HG03135 (cell line): Measurements from ENCODE around the gene OLFML1.
A peak's percentile ranks its signal among the peaks of the same experiment; 100 is the strongest.

ENCODE experiments used
- ATAC-seq: cut with Tn5 transposase; IDR thresholded peaks from one replicate; pipeline ENCODE4 v1.9.1; 2021; ENCODE audit warnings: mild to moderate bottlenecking, moderate library complexity; ENCODE audit not compliant: unreplicated experiment

Gene OLFML1

DNA sequence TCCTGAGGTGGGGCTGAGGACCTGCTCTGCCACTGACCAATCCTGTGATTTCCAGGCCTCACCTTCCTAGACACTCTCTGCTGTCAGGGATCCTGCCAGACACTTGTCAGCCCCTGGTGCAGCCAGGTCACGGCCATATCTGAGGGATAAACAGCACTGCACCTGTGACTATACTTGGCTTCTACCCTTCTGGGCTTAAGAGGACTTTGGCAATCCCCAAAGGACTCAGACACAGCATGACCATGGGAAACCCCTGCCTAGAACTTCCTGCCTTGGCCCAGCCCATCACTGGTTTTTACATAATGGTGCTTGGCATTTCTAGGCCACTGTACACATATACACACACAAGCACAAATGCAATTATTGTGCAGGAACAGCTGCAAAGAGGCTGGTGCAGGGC lies 11.6 kb upstream of the OLFML1 start:
- peak; percentile 88 for ATAC-seq

DNA sequence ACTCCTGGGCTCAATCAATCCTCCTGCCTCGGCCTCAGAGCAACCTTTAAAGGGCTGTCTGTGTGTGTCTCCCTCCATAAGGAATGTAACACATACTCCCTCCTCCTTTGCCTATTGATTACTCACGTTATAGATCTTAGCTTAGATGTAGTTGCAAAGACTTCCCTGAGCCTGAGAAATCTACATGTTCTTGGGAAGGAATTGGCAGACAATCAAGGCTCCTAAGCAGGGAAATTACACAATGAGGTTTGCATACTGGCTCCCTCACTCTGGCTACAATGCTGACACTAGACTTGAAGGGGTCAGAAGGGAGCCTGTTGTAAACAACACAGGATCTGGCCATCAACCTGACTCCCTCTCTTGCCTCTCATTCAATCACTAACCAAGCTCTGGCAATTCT lies 5.2 kb upstream of the OLFML1 start:
- no peak for ATAC-seq

DNA sequence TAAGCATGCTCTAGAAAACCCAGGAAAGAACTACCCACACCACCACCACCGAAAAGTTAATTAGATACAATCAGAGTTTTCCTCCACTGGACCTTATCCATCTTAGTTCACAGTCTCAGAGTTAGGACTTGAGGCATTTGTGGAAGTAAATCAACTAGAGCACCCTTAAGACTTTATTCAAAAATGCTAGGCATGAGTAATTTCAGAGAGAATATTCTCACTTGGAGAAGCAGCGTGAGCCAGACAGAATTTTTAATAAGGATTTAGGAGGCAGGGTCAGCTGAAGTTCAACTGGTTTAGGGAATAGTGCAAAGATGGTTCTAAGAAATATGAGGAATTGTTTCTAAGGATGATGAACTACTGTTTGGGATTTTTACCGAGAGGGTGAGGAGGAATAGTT lies 1.2 kb upstream of the OLFML1 start:
- no peak for ATAC-seq

DNA sequence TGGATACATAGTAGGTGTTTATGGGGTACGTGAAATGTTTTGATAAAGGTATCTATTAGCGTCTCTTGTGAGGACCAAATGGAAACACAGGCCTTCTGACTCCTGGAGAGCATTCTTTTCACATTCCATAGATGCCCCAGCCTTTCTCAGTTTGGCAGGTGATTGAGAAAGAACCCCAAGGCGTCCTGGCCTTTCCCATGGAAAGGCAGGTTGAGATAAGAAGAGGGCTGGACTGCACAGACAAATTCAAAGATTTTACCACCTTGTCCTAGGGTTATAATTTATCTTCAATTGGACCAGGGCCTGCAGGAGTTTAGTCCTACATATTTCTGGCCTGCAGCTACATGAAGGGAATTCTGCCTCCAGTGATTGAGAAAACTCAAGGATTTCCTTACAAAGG lies 661 bp upstream of the OLFML1 start:
- ATAC-seq: no peak

DNA sequence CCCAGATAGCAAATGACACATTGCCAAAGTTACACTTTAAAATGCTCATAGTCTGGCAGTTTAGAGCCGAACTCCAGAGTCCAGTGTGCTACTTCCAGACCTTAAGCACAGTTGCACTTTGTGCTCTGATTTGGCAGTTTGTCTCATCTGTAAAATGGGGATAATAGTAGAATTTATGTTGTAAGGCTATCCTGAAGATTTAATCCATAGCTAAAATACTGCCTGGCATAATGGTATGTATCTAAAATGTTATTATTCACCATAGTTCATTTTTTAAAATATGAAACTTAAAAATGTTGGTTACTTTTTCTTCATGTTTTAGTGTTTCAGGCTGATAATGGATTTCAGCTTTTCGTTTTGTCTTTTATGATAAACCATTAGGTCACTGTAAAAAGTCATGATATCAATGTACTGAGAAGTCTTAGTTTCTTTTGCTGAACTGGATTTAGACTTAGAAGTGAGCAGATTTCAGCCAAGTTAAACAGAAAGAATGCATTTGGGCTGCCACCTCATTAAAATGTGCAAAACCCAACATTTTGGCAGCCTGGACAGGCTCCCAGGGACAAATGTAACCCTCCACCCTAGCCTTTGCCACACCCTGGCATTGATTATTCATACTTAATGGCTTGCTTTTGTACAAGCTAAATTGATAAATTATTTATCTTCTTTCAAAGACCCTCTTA lies 933 bp downstream of the OLFML1 start:
- no peak for ATAC-seq

DNA sequence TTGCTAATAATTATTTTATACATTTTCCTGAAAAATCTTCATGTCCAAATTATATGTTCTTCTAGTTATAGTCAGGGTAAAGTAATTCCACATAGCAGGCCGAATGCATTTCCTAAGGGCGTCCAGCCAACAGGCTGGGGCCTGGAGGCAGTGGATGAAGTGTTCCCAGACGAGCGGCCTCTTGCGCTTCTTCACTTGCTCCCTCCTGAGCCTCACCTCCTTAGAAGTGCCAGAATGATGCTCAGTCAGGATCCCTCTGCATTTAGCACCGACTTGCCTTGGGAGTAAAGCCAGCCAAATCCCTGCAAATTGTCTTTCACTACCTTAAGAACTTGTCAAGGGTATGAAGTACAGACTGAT lies 1.5 kb downstream of the OLFML1 start:
- ATAC-seq: no peak

DNA sequence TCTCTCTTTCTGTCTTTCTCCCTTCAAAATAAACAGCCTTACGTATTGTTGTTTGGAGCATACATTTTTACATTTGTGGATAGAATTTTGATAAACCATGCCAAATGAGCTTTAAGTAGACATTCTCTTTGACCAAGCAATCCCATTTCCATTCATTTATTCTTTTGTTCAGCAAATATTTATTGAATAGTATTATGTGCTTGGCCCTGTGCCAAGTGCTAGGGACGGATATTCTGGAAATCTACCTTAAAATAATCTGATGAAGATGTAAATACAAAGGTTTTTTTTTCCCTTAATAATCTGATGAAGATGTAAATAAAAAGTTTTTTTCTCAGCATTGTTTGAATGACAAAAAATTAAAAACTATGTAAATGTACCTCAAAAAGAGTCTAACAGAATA lies 2.1 kb downstream of the OLFML1 start:
- ATAC-seq: no peak

DNA sequence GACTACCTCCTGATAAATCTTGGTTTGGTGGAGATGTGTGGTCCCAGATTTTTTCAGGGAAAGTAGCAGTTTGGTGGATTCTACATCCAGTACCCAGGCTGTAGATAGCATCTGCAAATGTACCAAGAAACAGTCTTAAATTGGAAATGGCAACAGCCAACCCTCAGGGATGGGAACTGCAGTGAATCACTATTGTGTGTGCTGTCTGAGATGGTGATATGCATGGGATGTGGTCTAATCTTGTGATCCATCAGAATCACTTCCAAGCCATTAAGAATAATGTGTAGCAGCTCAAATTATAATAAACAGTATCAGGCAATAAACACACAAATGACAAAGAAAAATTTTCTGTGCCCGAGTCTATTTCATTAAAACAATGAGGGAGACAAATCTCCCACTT lies 3.4 kb downstream of the OLFML1 start:
- ATAC-seq: no peak

DNA sequence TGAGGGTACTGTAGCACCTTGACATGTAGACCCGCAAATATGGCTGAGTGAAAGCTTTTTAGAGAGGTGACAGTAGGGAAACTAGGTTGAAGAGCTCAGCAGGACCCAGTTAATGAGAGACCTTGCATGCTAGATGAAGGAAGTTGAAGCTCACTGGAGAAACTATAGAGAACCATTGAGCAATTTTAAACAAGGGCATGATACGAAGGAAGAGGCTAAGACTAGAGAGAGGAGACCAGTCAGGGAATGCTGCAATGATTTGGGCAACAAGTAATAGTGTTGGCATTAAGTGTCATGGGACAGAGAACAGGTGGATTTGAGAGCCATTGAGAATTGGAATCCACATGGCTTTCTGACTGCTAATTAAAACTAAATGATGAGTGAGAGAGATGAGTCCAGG lies 4.1 kb downstream of the OLFML1 start:
- ATAC-seq: no peak

DNA sequence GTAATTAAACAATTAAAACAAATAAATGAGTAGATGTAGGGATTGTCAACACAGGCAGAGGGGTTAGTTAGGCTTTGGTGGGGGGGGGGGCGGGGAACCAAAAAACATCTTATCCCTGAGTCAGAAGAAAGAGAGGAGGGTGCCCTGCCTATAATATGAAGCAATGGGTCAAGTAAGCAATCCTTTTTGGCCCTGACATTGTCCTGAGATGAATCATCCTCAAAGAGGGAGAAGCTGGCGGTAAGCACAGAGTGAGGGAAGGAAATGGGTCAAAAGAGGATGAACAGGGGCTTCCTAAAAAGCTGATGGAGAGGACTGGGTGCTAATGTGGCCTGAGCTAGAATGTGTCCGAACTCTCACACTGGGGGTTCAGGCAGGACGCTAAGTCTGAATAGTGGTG lies 4.7 kb downstream of the OLFML1 start:
- ATAC-seq: no peak

DNA sequence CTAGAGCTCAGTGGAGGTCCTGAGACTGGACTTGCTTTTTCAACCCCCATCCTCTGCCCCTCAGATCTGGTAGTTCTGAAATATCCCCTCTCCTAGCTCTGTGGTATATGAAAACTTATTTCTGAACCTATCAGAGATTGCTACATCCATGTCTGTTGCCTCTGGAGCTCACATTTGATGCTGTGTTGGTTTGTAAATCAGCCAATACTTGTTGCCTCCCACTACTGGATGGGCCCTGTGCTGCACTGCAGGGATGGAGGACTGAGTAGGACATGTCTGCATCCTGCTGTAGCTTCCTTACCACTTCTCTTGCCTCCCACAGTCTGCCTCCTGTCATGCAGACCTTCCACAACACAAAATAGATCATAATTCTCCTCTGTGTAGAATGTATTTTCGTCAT lies 5.2 kb downstream of the OLFML1 start:
- no peak for ATAC-seq

DNA sequence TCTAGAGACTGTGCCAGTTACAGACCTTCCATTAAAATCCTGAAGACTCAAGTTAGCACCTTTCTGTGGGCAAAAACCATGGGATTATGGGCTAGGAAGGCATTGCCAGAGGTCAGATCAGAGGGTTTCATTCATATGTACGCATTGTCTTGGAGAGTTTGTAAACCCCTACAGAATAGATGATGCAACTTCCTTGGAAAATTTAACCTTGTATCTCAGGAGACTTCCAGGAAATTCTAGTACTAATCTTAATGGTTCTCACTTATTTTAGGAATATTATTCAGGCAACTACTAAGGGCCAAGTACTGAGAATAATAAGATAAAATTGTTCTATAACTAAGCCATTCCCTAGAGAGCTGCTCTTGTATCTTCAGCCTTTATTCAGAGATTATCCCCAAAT lies 6.9 kb downstream of the OLFML1 start:
- ATAC-seq: no peak

DNA sequence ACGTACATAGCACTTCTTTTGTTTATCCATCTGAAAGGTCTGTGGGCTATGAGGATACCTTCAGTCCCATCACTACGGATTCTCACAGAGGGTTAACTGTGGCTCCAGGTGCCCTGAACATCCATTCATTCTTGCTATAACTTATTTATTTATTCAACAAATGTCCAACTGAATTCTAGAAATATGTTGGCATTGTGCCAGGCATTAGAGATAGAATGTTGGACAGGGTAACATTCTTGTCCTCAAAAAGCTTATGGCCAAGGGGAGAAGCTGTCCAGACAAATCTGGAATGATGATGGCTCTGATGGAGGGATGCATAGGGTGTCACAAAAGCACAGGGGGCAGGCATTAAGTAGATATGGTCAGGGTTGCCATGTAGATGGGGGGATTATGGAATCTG lies 8.4 kb downstream of the OLFML1 start:
- ATAC-seq: no peak

DNA sequence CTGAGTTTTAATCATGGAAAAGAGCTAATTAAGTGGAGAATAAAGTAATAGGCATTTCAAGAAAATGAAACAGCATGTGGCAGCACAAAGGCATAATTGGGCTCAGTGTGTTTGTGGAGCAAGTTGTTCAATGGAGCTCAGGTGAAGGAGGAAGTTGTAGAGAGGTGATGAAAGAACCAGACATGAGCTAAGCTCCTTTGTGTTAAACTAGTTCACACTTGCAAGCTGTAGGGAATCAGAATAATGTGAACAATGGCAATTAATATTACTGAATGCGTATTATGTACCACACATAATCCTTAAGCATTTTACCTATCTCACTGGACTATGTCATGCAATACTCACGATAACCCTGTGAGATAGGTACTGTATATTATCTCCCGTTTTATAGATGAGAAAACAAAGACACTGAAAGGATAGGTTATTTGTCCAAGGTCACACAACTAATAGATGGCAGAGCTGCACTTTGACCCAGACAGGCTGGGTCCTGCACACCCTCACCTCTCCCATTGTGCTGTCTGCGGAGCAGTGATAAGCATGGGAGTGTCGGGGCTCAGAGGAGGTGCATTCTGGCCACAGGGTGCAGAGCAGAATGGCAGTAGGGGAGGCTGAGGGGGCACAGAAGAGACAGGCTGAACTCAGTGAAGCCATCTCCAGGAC lies 8.9 kb downstream of the OLFML1 start:
- ATAC-seq: no peak

DNA sequence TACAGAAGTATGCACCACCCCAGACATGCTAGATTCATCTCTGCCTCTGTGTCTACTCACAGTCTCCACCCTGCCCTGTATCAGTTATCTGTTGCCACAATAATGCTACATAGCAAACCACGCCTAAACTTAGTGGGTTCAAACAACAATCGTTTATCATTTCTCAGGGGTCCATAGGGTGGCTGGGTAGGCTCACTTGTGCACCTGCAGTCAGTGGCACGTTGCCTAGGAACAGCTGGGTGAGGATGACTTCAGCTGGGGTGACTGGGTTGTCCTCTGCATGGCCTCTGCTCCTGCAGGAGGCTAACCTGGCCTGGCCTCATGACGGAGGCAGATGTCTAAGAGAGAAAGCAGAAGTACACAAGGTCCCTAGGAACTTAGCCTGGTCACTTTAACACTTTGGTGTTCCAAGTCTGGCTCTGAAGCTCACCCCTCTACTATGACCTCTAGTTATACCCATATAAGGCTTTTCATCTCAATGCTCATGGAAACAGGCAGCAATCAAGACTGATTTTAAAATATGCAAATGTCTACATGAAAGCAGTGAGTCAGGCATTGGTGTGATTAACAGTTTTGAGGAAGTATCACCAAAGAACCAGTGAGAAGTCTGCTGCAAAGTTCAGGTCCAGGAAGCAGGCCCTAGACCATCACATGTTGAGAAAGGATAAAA lies 10.7 kb downstream of the OLFML1 start:
- peak; percentile 95 for ATAC-seq

DNA sequence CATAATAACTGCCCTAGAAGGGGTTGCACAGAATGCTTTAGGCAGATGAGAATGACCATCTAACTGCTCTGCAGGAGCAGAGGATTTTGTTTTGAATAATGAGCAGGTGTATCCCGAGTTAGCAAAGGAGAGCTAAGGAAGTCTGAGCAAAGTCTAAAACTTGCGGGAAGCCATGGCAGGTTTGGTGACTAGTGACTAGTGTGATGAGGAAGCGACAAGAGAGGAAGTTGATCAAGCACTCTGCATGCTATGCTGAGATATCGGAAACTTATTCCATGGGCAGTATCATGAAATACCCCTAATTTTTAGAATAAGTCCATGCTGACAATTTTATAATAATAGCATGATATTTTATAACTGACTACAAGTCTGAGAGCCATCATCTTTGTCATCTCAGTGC lies 12.9 kb downstream of the OLFML1 start:
- ATAC-seq: no peak

DNA sequence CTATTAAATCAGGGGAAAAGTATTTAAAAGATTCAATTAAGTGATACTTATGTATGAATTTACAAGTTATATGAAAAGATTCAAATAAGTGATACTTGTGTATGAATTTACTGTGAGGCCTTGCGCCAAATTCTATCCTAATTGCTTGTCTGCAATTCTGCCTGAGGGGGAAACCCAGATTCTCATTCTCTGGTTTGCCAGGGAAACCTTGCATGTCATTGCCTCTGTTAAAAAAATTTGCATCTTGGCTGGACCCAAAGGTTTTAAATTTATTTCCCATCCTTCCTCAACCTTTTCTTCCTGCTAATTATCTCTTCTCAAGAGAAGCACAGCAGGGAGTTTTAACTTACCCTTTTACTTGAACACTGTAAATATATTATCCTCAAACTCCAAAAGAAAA lies 13.8 kb downstream of the OLFML1 start:
- no peak for ATAC-seq

DNA sequence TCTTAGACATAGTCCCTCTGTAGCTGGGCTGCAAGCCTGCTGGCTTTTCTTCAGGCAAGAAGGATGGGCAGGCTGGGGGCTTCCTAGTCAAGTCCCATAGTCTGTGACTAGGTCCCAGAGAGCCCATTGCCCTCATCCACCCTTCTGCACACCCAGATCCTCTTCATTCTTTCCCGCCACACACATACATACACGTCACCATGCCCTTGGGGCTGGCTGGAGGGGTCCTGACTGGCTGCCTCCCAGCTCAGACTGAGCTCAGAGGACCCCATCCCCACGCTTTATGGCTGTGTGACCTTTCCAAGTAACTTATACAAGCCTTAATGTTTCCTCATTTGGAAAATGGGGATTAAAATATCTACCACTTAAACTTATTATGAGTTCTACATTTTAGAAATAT lies 14.9 kb downstream of the OLFML1 start:
- ATAC-seq: no peak

DNA sequence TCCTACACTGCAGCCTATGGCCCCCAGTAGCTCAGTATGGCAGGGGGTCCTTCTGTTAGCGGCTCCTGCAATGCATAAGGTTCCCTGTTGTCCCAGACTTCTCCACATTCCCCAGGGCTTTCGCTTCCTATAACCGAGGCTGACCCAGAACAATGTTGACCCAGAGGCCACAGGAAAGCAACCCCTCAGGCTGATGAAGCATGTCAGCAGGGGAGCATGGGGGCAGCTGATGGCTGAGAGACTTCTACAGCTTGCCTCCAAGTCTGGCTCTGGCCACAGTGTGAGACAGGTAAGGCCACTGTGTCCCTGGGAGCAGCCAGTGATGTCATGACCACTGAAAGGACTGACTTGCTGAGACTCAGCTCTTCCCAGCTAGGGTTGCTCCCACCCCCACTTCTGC lies 15.9 kb downstream of the OLFML1 start:
- ATAC-seq: no peak

DNA sequence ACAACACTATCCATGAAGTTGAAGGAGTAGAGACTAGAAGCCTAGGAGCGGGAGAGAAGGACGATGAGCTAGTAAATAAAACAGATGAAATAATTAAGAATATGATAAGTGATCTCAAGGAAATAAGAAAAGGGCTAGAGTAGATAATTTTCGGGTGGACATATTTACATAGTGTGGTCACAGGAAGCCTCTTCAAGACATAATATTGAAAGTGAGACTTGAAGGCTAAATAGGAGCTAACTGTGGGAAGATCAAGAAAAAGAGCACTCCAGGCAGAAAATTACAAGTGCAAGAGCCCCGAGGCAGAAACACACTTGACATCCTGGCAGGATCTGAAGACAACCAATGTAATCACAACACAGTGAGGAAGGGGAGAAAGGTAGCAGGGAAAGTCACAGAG lies 16.6 kb downstream of the OLFML1 start:
- no peak for ATAC-seq

DNA sequence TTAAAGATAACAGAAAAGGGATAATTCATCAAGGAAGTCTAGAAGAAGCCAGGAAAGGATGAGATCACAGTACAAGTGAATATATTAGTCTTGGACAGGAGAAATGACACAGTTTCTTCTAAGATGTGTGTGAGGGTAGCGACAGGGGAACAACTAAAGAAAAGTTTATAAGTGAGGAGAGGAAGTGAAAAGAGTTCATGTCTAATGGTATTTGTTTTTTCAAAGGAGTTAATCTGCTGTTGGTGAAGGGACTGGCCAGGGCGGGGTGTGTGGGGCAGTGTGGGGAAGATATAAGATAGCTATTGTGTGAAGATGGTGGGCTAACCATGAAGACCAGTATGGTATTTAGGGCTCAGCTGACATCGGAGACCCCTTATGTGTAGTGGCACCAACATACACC lies 20.9 kb downstream of the OLFML1 start:
- ATAC-seq: no peak

DNA sequence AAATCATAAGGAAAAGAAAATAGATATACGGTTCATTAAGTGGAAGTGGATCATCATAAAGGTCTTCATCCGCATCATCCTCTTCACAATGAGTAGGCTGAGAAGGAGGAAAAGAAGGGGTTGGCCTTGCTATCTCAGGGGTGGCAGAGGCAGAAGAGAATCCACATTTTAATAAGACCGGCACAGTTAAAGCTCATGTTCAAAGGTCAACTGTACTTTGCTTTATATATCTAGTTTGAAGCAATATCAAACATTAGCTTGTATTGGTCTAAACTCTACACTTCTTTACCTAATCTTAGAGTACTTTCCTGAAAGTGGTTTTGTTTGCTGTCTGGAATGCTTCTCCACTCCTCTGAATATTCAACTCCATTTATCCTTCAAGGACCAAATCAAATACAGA lies 22.8 kb downstream of the OLFML1 start:
- no peak for ATAC-seq

DNA sequence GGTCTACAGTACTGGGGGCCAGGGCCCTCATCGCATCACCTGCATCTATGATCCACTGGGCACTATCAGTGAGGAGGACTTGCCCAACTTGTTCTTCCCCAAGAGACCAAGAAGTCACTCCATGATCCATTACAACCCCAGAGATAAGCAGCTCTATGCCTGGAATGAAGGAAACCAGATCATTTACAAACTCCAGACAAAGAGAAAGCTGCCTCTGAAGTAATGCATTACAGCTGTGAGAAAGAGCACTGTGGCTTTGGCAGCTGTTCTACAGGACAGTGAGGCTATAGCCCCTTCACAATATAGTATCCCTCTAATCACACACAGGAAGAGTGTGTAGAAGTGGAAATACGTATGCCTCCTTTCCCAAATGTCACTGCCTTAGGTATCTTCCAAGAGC lies 24.7 kb downstream of the OLFML1 start:
- no peak for ATAC-seq
